OCI-LY7 (cell line): Measurements from ENCODE around the gene PFDN6.

Experiments used
- CTCF ChIP-seq: fragments of 200-600 bp; sonication (generic); conservative IDR thresholded peaks from 2 replicates; pipeline ENCODE4 v1.5.1; 2014; ENCODE audit warnings: mild to moderate bottlenecking, antibody characterized with exemption, low read length, moderate library complexity, mixed read lengths
- EZH2phosphoT487 ChIP-seq: fragments of 200-600 bp; sonication (generic); IDR thresholded peaks from 2 replicates; pipeline ENCODE4 v1.6.1; 2018; ENCODE audit warnings: low read depth, borderline replicate concordance, mild to moderate bottlenecking, mixed run types, antibody characterized with exemption, low read length, moderate library complexity, mixed read lengths

GRCh38 chr6:33305052-33305451 is 15.7 kb downstream of the PFDN6 start:
- TF ChIP-seq CTCF (no peak), EZH2phosphoT487 (no peak)
